DOHH2 (cell line): Measurements from ENCODE around the gene TRRAP.

Experiments
- H3F3A ChIP-seq: fragments of 200-600 bp; sonication (generic), shearing (Covaris generic); 2 replicates; pipeline ENCODE4 v1.6.0; 2016; ENCODE audit warnings: antibody characterized with exemption, mild to moderate bottlenecking; ENCODE audit not compliant: control insufficient read depth, insufficient read depth
- H3K27ac ChIP-seq: fragments of 200-600 bp; sonication (generic); 2 replicates; pipeline ENCODE4 v1.5.1; 2014; ENCODE audit warnings: low read depth, mild to moderate bottlenecking, low read length, moderate library complexity
- H3K27me3 ChIP-seq: fragments of 200-600 bp; sonication (generic); 2 replicates; pipeline ENCODE4 v1.6.1; 2014; ENCODE audit warnings: mild to moderate bottlenecking, low read length, mixed read lengths; ENCODE audit not compliant: control insufficient read depth
- H3K36me3 ChIP-seq: fragments of 200-600 bp; sonication (generic); 2 replicates; pipeline ENCODE4 v1.6.1; 2014; ENCODE audit warnings: mild to moderate bottlenecking, low read length, moderate library complexity, mixed read lengths; ENCODE audit not compliant: control insufficient read depth
- H3K4me1 ChIP-seq: fragments of 200-600 bp; sonication (generic); 2 replicates; pipeline ENCODE4 v1.6.1; 2014; ENCODE audit warnings: mild to moderate bottlenecking, low read length, mixed read lengths; ENCODE audit not compliant: control insufficient read depth
- H3K4me2 ChIP-seq: fragments of 200-600 bp; sonication (generic); 2 replicates; pipeline ENCODE4 v1.6.0; 2014; ENCODE audit warnings: mild to moderate bottlenecking, low read length, moderate library complexity
- H3K4me3 ChIP-seq: fragments of 200-600 bp; sonication (generic); 2 replicates; pipeline ENCODE4 v1.5.1; 2014; ENCODE audit warnings: mild to moderate bottlenecking, low read length, mixed read lengths
- H3K79me2 ChIP-seq: fragments of 200-600 bp; sonication (generic); 2 replicates; pipeline ENCODE4 v1.6.1; 2014; ENCODE audit warnings: mild to moderate bottlenecking, low read length, mixed read lengths; ENCODE audit not compliant: control insufficient read depth
- H3K9me2 ChIP-seq: fragments of 200-600 bp; sonication (generic); replicated peaks from 2 replicates; pipeline ENCODE4 v1.6.1; 2014; ENCODE audit warnings: mild to moderate bottlenecking, low read length, mixed read lengths; ENCODE audit not compliant: control insufficient read depth
- H3K9me3 ChIP-seq: fragments of 200-600 bp; sonication (generic); 2 replicates; pipeline ENCODE4 v1.6.1; 2014; ENCODE audit warnings: antibody characterized with exemption, low read length, mixed read lengths; ENCODE audit not compliant: control insufficient read depth, insufficient read depth
- H4K20me1 ChIP-seq: fragments of 200-600 bp; sonication (generic); 2 replicates; pipeline ENCODE4 v1.6.0; 2014; ENCODE audit warnings: low read depth, mild to moderate bottlenecking, antibody characterized with exemption, low read length, moderate library complexity; ENCODE audit not compliant: control insufficient read depth, insufficient read depth
- CTCF ChIP-seq: fragments of 200-600 bp; sonication (generic); IDR thresholded peaks from one replicate; pipeline ENCODE4 v1.5.1; 2014; ENCODE audit warnings: antibody characterized with exemption, mild to moderate bottlenecking, low read depth, low read length; ENCODE audit not compliant: poor library complexity, severe bottlenecking
- EZH2phosphoT487 ChIP-seq: fragments of 200-600 bp; sonication (generic); IDR thresholded peaks from 2 replicates; pipeline ENCODE4 v1.6.1; 2017; ENCODE audit warnings: borderline replicate concordance, mild to moderate bottlenecking, antibody characterized with exemption, low read length, moderate library complexity, mixed read lengths

TRRAP gene

GRCh38 chr7:98907570-98907969, 29.2 kb downstream of the TRRAP start:
- Histone ChIP-seq H3K79me2 (no peaks in the 10 kb centered on the region), H3K4me1 (no peaks in the 10 kb centered on the region), H3K4me2 (no peak overlapping the region), H3K27ac (no peak overlapping the region), H3K4me3 (no peak overlapping the region), H3K27me3 (no peaks in the 10 kb centered on the region), H3F3A (no peaks in the 10 kb centered on the region), H4K20me1 (0 out of 2 replicates have a peak, but pooled peaks cover 5% of the 10 kb centered on the region), H3K9me2 (no peaks in the 10 kb centered on the region), H3K9me3 (no peaks in the 10 kb centered on the region), H3K36me3 (peaks cover 92% of the 10 kb centered on the region)
- TF ChIP-seq EZH2phosphoT487 (no peak), CTCF (peak; percentile 22)

- Histone ChIP-seq H3K27ac (no peak overlapping the region), H3F3A (no peaks in the 10 kb centered on the region), H3K4me1 (no peaks in the 10 kb centered on the region), H3K36me3 (peaks cover 93% of the 10 kb centered on the region), H3K27me3 (no peaks in the 10 kb centered on the region), H4K20me1 (0 out of 2 replicates have a peak, but pooled peaks cover 5% of the 10 kb centered on the region), H3K4me3 (no peak overlapping the region), H3K4me2 (no peak overlapping the region), H3K79me2 (no peaks in the 10 kb centered on the region), H3K9me2 (no peaks in the 10 kb centered on the region), H3K9me3 (no peaks in the 10 kb centered on the region)
- TF ChIP-seq CTCF (no peak), EZH2phosphoT487 (no peak)
These were observed 30.3 kb downstream of the TRRAP start for GRCh38 chr7:98908585-98908984.

GRCh38 chr7:98909487-98909886, 31.2 kb downstream of the TRRAP start:
- Histone ChIP-seq H3K4me1 (no peaks in the 10 kb centered on the region), H3K4me3 (no peak overlapping the region), H3K36me3 (peaks cover 92% of the 10 kb centered on the region), H3K79me2 (no peaks in the 10 kb centered on the region), H3K27me3 (no peaks in the 10 kb centered on the region), H4K20me1 (0 out of 2 replicates have a peak, but pooled peaks cover 5% of the 10 kb centered on the region), H3K4me2 (no peak overlapping the region), H3K27ac (no peak overlapping the region), H3K9me2 (no peaks in the 10 kb centered on the region), H3F3A (no peaks in the 10 kb centered on the region), H3K9me3 (no peaks in the 10 kb centered on the region)
- TF ChIP-seq CTCF (no peak), EZH2phosphoT487 (no peak)
